ENCODE measurements around the gene USP33.
"Not testable (repeated sequence)": the region's sequence is repeated elsewhere in the genome, so short reads cannot be mapped to it uniquely, and the experiment has no call there.

Gene USP33

GRCh38 chr1:77688939-77689338, 70.7 kb downstream of the USP33 start:
- Mint-ChIP-seq H3K27me3 (no peaks in the 10 kb centered on the region), H3K4me3 (no peak overlapping the region), H3K27ac (no peak overlapping the region), H3K36me3 (peaks cover 30% of the 10 kb centered on the region), H3K4me1 (peaks cover 18% of the 10 kb centered on the region), H3K9me3 (no peaks in the 10 kb centered on the region)
- no peak for ATAC-seq

- H3K9me3 Mint-ChIP-seq, result no peaks in the 10 kb centered on the region
- no peak for ATAC-seq
- H3K27me3 Mint-ChIP-seq, result no peaks in the 10 kb centered on the region
- peaks cover 20% of the 10 kb centered on the region for H3K36me3 Mint-ChIP-seq
- peaks cover 22% of the 10 kb centered on the region for H3K4me1 Mint-ChIP-seq
- peak overlapping the region; percentile 60 for H3K27ac Mint-ChIP-seq
- H3K4me3 Mint-ChIP-seq, result peak overlapping the region; percentile 76
Measured at GRCh38 chr1:77687519-77687906, 72.1 kb downstream of the USP33 start.

- Mint-ChIP-seq H3K27ac (peak overlapping the region; percentile 60), H3K4me1 (peaks cover 22% of the 10 kb centered on the region), H3K9me3 (no peaks in the 10 kb centered on the region), H3K4me3 (no peak overlapping the region), H3K27me3 (no peaks in the 10 kb centered on the region), H3K36me3 (peaks cover 15% of the 10 kb centered on the region)
- no peak for ATAC-seq
Measured at GRCh38 chr1:77686796-77687518, 72.7 kb downstream of the USP33 start.

- Mint-ChIP-seq H3K27ac (peak overlapping the region; percentile 92), H3K4me1 (peaks cover 45% of the 10 kb centered on the region), H3K4me3 (peak overlapping the region; percentile 84), H3K36me3 (peaks cover 9% of the 10 kb centered on the region), H3K27me3 (no peaks in the 10 kb centered on the region), H3K9me3 (no peaks in the 10 kb centered on the region)
- peak; percentile 90 for ATAC-seq
Measured at GRCh38 chr1:77683160-77684148, 76.2 kb downstream of the USP33 start.

- peak; percentile 87 for ATAC-seq
- Mint-ChIP-seq H3K9me3 (no peaks in the 10 kb centered on the region), H3K4me3 (peak within 1 kb of the TSS; percentile 84), H3K36me3 (peaks cover 11% of the 10 kb centered on the region), H3K27ac (peak within 1 kb of the TSS; percentile 92), H3K27me3 (no peaks in the 10 kb centered on the region), H3K4me1 (peaks cover 53% of the 10 kb centered on the region)
Measured at GRCh38 chr1:77682460-77683159, 77.0 kb downstream of the USP33 start, which contains the start of gene ZZZ3. Gene ZZZ3, minus strand, starts transcription at chr1:77682658. Its CDS starts 49,304 bp downstream, at chr1:77633354.

GRCh38 chr1:77680173-77680572, 79.5 kb downstream of the USP33 start:
- H3K4me1 Mint-ChIP-seq, result peaks cover 53% of the 10 kb centered on the region
- H3K9me3 Mint-ChIP-seq, result no peaks in the 10 kb centered on the region
- no peaks in the 10 kb centered on the region for H3K27me3 Mint-ChIP-seq
- no peak for ATAC-seq
- H3K4me3 Mint-ChIP-seq, result peak overlapping the region; percentile 17
- peaks cover 11% of the 10 kb centered on the region for H3K36me3 Mint-ChIP-seq
- no peak overlapping the region for H3K27ac Mint-ChIP-seq

GRCh38 chr1:77678660-77679610, 80.7 kb downstream of the USP33 start:
- Mint-ChIP-seq H3K4me3 (no peak overlapping the region), H3K9me3 (no peaks in the 10 kb centered on the region), H3K27ac (no peak overlapping the region), H3K36me3 (peaks cover 11% of the 10 kb centered on the region), H3K4me1 (peaks cover 43% of the 10 kb centered on the region), H3K27me3 (no peaks in the 10 kb centered on the region)
- ATAC-seq, result no peak

- not testable (repeated sequence) for H3K27me3 Mint-ChIP-seq, ATAC-seq, H3K4me3 Mint-ChIP-seq, H3K9me3 Mint-ChIP-seq, H3K36me3 Mint-ChIP-seq
- Mint-ChIP-seq H3K27ac (peak overlapping the region; percentile 40), H3K4me1 (peaks cover 48% of the 10 kb centered on the region)
Measured at GRCh38 chr1:77674807-77675206, 84.8 kb downstream of the USP33 start.

- no peak for ATAC-seq
- H3K9me3 Mint-ChIP-seq, result no peaks in the 10 kb centered on the region
- H3K27me3 Mint-ChIP-seq, result no peaks in the 10 kb centered on the region
- peaks cover 5% of the 10 kb centered on the region for H3K36me3 Mint-ChIP-seq
- H3K4me1 Mint-ChIP-seq, result peaks cover 50% of the 10 kb centered on the region
- H3K4me3 Mint-ChIP-seq, result no peak overlapping the region
- no peak overlapping the region for H3K27ac Mint-ChIP-seq
Measured at GRCh38 chr1:77673716-77674355, 85.8 kb downstream of the USP33 start.

- ATAC-seq, result no peak
- Mint-ChIP-seq H3K9me3 (no peaks in the 10 kb centered on the region), H3K4me1 (peaks cover 47% of the 10 kb centered on the region), H3K4me3 (no peak overlapping the region), H3K27ac (no peak overlapping the region), H3K27me3 (no peaks in the 10 kb centered on the region), H3K36me3 (no peaks in the 10 kb centered on the region)
Measured at GRCh38 chr1:77673030-77673429, 86.6 kb downstream of the USP33 start.

GRCh38 chr1:77672374-77672773, 87.3 kb downstream of the USP33 start:
- ATAC-seq, result no peak
- no peak overlapping the region for H3K27ac Mint-ChIP-seq

GRCh38 chr1:77671836-77672235, 87.8 kb downstream of the USP33 start:
- no peak for ATAC-seq
- Mint-ChIP-seq H3K4me3 (no peak overlapping the region), H3K27me3 (no peaks in the 10 kb centered on the region)

More at GRCh38 chr1:77672374-77672773, 87.3 kb downstream of the USP33 start:
- no peaks in the 10 kb centered on the region for H3K9me3 Mint-ChIP-seq
- H3K4me1 Mint-ChIP-seq, result peaks cover 50% of the 10 kb centered on the region
- H3K27me3 Mint-ChIP-seq, result no peaks in the 10 kb centered on the region
- no peak overlapping the region for H3K4me3 Mint-ChIP-seq
- no peaks in the 10 kb centered on the region for H3K36me3 Mint-ChIP-seq

GRCh38 chr1:77670330-77670729, 89.3 kb downstream of the USP33 start:
- Mint-ChIP-seq H3K36me3 (no peaks in the 10 kb centered on the region), H3K4me1 (peaks cover 59% of the 10 kb centered on the region), H3K27me3 (no peaks in the 10 kb centered on the region), H3K27ac (no peak overlapping the region), H3K4me3 (no peak overlapping the region), H3K9me3 (no peaks in the 10 kb centered on the region)
- no peak for ATAC-seq

More at GRCh38 chr1:77671836-77672235, 87.8 kb downstream of the USP33 start:
- Mint-ChIP-seq H3K27ac (no peak overlapping the region), H3K9me3 (no peaks in the 10 kb centered on the region), H3K36me3 (no peaks in the 10 kb centered on the region), H3K4me1 (peaks cover 54% of the 10 kb centered on the region)
